EH (cell line): Measurements from ENCODE around the gene SERPINI2.
"Not testable (repeated sequence)": the region's sequence is repeated elsewhere in the genome, so short reads cannot be mapped to it uniquely, and the experiment has no call there.

ENCODE experiments used
- DNase-seq: peaks from one replicate; pipeline ENCODE4 v3.0.0-alpha.2; 2015; ENCODE audit warnings: low read depth

SERPINI2 gene

GRCh38 chr3:167450195-167450594 lies 23.6 kb downstream of the SERPINI2 start:
- DNase-seq, result no peak

- DNase-seq, result no peak
These were observed 28.4 kb downstream of the SERPINI2 start for GRCh38 chr3:167445491-167445890.

DNA sequence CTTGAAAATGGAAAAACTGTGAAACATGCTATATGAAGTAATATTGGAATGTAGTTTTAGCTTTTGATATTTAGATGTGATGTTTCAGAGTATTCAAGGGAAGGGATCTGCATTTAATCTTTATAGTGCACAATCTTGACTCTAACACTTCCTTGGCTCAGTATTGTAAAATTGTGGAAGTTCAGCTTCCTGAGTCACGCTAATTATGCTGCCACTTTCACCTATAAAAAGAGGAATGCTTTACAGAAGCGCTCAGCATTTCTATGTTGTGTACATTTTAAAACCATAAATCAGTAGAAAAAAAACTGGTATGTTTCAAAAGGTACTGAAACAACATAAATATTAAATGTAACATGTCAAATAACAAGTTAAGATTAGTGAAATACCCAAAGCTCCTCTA lies 32.6 kb downstream of the SERPINI2 start:
- DNase-seq, result no peak

GRCh38 chr3:167437428-167438139 lies 36.3 kb downstream of the SERPINI2 start:
- no peak for DNase-seq

GRCh38 chr3:167426962-167427361 lies 46.9 kb downstream of the SERPINI2 start:
- DNase-seq, result not testable (repeated sequence)

- DNase-seq, result not testable (repeated sequence)
These were observed 51.4 kb downstream of the SERPINI2 start for GRCh38 chr3:167422396-167422795.

GRCh38 chr3:167409611-167410010 lies 64.2 kb downstream of the SERPINI2 start:
- no peak for DNase-seq

DNA sequence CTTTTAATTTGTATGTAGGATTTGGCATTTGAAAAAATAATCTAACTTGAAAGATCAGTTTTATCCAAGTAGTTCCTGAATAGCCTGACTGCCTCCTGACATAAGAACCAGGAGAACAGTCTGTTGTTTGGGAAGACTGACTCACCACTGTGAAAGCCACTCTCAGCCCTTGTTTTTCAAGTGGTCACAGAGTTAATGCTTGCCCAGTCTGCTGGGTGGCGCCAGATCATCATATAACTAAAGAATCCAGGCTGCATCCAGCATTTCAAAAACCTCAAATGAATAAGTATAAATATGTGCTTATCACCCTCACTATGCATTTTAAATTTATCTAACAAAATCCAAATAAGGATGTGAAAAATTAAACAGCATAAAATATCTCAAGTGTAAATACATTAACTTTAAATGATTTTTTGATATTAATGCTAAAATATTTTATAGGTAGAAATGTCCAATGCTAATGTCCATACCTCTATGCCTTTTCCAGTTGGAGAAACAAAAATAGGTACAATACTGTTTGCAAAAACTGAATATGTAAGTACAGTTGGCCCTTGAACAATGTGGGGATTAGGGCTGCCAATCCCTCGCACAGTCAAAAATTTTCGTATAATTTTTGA lies 66.9 kb downstream of the SERPINI2 start:
- DNase-seq, result no peak

DNA sequence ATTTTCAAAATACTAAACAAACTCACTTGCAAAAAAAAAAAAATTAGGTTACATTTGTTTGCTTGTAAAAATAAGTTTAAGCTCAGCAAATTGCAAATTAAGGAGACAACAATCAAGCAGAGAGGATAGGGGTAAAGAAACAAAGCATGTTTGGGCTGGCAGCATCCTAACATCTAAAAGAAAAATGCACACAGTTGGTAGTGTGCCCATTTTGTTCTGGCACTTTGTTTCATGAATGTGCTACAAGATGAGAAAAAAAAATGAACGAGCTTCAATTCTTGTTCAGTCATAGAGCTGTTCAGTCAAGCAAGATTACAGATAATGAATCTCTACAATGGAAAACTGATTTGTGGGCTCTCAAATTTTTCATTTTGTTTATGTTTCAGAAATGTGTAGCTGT lies 76.0 kb downstream of the SERPINI2 start:
- no peak for DNase-seq

DNA sequence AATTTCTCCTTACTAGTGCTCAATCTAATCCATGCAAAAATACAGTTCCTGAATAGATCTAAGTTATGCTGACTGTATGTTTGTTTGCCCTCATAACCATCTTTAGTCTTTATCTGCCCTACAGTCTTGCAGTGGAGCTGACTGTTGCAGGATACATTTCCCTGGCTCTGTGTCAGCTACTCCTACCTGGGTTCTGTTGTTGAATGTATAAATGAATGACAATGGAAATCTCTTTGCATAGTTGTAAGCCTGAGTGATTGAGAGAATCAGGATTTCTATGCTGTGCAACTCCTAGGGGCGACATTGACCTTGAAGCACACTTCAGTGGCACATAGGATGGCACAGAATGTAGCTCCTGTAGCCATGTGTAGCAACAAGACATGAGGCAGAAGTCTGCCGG lies 77.8 kb downstream of the SERPINI2 start:
- DNase-seq, result no peak

DNA sequence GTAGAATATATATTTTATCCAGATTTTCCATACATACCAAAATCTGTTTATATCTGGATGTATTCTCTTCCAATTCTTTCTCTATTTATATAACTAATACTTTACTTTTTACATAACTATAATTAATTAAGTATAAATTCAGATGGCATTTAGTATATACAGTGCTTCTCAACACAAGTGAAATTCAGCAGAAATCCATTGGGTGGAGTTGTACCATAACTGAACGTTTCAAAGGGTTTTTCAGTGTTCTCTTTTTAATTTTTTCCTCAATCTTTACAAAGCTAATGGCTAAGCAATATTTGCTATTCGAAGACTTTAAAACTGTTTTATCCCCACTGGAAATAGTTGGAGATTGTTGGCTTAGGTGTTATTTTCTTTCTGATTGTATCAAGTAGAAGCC lies 79.8 kb downstream of the SERPINI2 start:
- DNase-seq, result no peak
